ENCODE results near the gene GATB. TPM values are rescaled to one million over a fixed set of nuclear protein-coding genes. Genes with fewer than 3 reads are reported as not detected.
A peak's percentile ranks its signal among the peaks of the same experiment; 100 is the strongest.

GATB gene
- total and polyA plus RNA-seq, 2 experiments from 2014 or later, result 17.7 to 18.9 TPM

- H3K27me3 ChIP-seq (ENCODE audit: insufficient read depth), result no peaks in the 10 kb centered on the region
- H3K9me3 Mint-ChIP-seq, result peaks cover 6% of the 10 kb centered on the region; the same call in 2 of the 3 replicates
- H3K27ac ChIP-seq (ENCODE audit: low read depth), result no peak overlapping the region
- peak; percentile 3 for DNase-seq (ENCODE audit: low spot score)
- peaks cover 1% of the 10 kb centered on the region for H3K27me3 Mint-ChIP-seq (ENCODE audit: insufficient read depth, low read depth, poor library complexity)
- H3K4me3 Mint-ChIP-seq, result no peak overlapping the region
- H3K27ac Mint-ChIP-seq, result no peak overlapping the region
- peaks cover 13% of the 10 kb centered on the region for H3K36me3 Mint-ChIP-seq (ENCODE audit: low read depth)
- no peak overlapping the region for H3K4me3 ChIP-seq
- H3K4me1 ChIP-seq (ENCODE audit: insufficient read depth), result peaks cover 28% of the 10 kb centered on the region
- no peak for ATAC-seq
- H2AFZ ChIP-seq, result no peak overlapping the region
- no peaks in the 10 kb centered on the region for H3F3A ChIP-seq (replicated peaks; ENCODE audit: low read depth)
- peaks cover 16% of the 10 kb centered on the region for H3K4me1 Mint-ChIP-seq
- H3K9me2 ChIP-seq (ENCODE audit: insufficient read depth), result no peaks in the 10 kb centered on the region
- no peaks in the 10 kb centered on the region for H3K36me3 ChIP-seq (ENCODE audit: insufficient read depth)
- H3K79me2 ChIP-seq (replicated peaks; ENCODE audit: insufficient read depth), result 0 out of 2 replicates have a peak, but pooled peaks cover 7% of the 10 kb centered on the region
- TF ChIP-seq EZH2 (IDR thresholded peaks at IDR 0.05; ENCODE audit: low read depth, unreplicated experiment), result no peak
- peak; percentile 15 to 57; a peak in 3 of 4 replicates for TF ChIP-seq CTCF (conservative IDR thresholded peaks at IDR 0.05; ENCODE audit: low read depth in 2 of 2)
- TF ChIP-seq ZNF462 (CRISPR knock-in tag; IDR thresholded peaks at IDR 0.05), result no peak
- H3K4me2 ChIP-seq, result no peak overlapping the region
- H4K20me1 ChIP-seq (replicated peaks; ENCODE audit: insufficient read depth), result no peaks in the 10 kb centered on the region
Observed at GRCh38 chr4:151743128-151743854, 17.5 kb downstream of the GATB start.
